K562 (cell line): ENCODE measurements around the gene PAQR6. TPM values are rescaled to one million over a fixed set of nuclear protein-coding genes. Genes with fewer than 3 reads are reported as not detected.

ENCODE experiments used
- EP300 ChIP-seq: IDR thresholded peaks from 2 replicates; pipeline ENCODE4 v1.6.1; 2012; ENCODE audit warnings: low read length, improper control_type of control experiment
- HDAC2 ChIP-seq: fragments of 450-650 bp; IDR thresholded peaks from 2 replicates; pipeline ENCODE4 v1.6.1; 2016; ENCODE audit warnings: mild to moderate bottlenecking
- IRF9 ChIP-seq: fragments of 450-650 bp; IDR thresholded peaks from 2 replicates; pipeline ENCODE4 v1.6.1; 2016; ENCODE audit warnings: missing biosample characterization, missing genetic modification characterization
- POLR2B ChIP-seq: fragments of 450-650 bp; IDR thresholded peaks from 2 replicates; pipeline ENCODE4 v1.6.1; 2018; ENCODE audit warnings: low read depth; ENCODE audit not compliant: partially characterized antibody
- SMAD2 ChIP-seq: fragments of 150-350 bp; IDR thresholded peaks from 2 replicates; pipeline ENCODE4 v1.6.1; 2014; ENCODE audit warnings: low read depth, mild to moderate bottlenecking, low read length
- SRSF1 ChIP-seq: fragments of 200-400 bp; formaldehyde crosslinking; IDR thresholded peaks from 2 replicates; pipeline ENCODE4 v1.6.1; 2017; ENCODE audit warnings: mild to moderate bottlenecking, low read depth, low read length, moderate library complexity
- TEAD4 ChIP-seq, 2 experiments: sonication (generic) in 1 of 2; formaldehyde crosslinking in 1 of 2; IDR thresholded peaks; 2 replicates each; pipeline versions ENCODE4 v1.6.1 to v1.8.0; 2012 to 2022; ENCODE audit warnings: borderline replicate concordance in 1 of 2, inconsistent platforms in 1 of 2, low read length in 1 of 2, mild to moderate bottlenecking in 1 of 2, missing genetic modification reagents in 1 of 2
- ZNF318 ChIP-seq, 2 experiments: fragments of 450-650 bp; IDR thresholded peaks; 2 replicates each; pipeline ENCODE4 v1.6.1; 2016; ENCODE audit warnings: mild to moderate bottlenecking in 2 of 2, borderline replicate concordance in 1 of 2, low read depth in 1 of 2, moderate library complexity in 1 of 2
- ZNF445 ChIP-seq: fragments of 250-450 bp; sonication (Bioruptor Pico); IDR thresholded peaks from 2 replicates; pipeline ENCODE4 v1.4.0; 2020; ENCODE audit warnings: low read depth, mild to moderate bottlenecking, moderate library complexity
- polyA plus RNA-seq, 8 experiments: library from polyadenylated mRNA; depleted of rRNA in 4 of 8; stranded (reverse) in 5 of 8; unstranded in 3 of 8; fragments of >200 nt; fragmentation: Nextera tagmentation in 2 of 8; fragmentation: Illumina TruSeq in 1 of 8; extraction: Ambion mirVana in 2 of 8; extraction: Trizol in 1 of 8; gene quantifications; 2 replicates each; pipeline versions ENCODE4 v1.2.1 to v1.2.3, GENCODE V29; 2011 to 2014; ENCODE audit warnings: inconsistent platforms in 1 of 8, missing spikeins in 1 of 8
- total RNA-seq, 7 experiments: library from RNA; depleted of rRNA in 6 of 7; stranded (reverse); fragments of >200 nt in 6 of 7; fragmentation: Illumina TruSeq in 2 of 7; extraction: Trizol in 2 of 7; gene quantifications; 2 replicates each; pipeline versions ENCODE4 v1.2.1 to v1.2.3, GENCODE V29; 2011 to 2021; ENCODE audit warnings: low replicate concordance in 1 of 7

PAQR6 gene
- total and polyA plus RNA-seq, 9 of the 15 experiments (the other 6 are each of a cell fraction or from before 2014, with no cell fraction given), result 0.07 to 1.8 (median 0.62) TPM

GRCh38 chr1:156212833-156213643 lies 34.8 kb downstream of the PAQR6 start, which contains the start of gene PMF1 (continued):
- TF ChIP-seq POLR2B, result peak; percentile 97
- no peak for TF ChIP-seq ZNF318 (IDR thresholded peaks at IDR 0.05; ENCODE audit: borderline replicate concordance in 1 of 2, low read depth in 1 of 2)
- TF ChIP-seq SMAD2, result no peak
- TF ChIP-seq ZNF445 (CRISPR knock-in tag), result no peak
- no peak for TF ChIP-seq EP300
- no peak for TF ChIP-seq SRSF1
- no peak; the same call in 1 of the 2 replicates for TF ChIP-seq HDAC2
- TF ChIP-seq IRF9 (tag), result no peak
- TF ChIP-seq TEAD4 (IDR thresholded peaks at IDR 0.05; ENCODE audit: low read length), result peak; percentile 30
- TF ChIP-seq TEAD4 (CRISPR knock-in tag; IDR thresholded peaks at IDR 0.05; ENCODE audit: borderline replicate concordance), result no peak
